GM23338 (cell line): Measurements from ENCODE around the gene RPA1. TPM values are rescaled to one million over a fixed set of nuclear protein-coding genes. Genes with fewer than 3 reads are reported as not detected.

Experiments
- ATAC-seq: fragments of 200-7000 bp; cut with Tn5 transposase; 3 replicates; pipeline ENCODE4 v1.9.1; 2020
- DNase-seq: peaks from one replicate; pipeline ENCODE4 v3.0.0-alpha.2; 2015; ENCODE audit warnings: low spot score
- H2AFZ ChIP-seq: fragments of 200-600 bp; sonication (generic); 2 replicates; pipeline ENCODE4 v1.8.0; 2016; ENCODE audit warnings: antibody characterized with exemption, mild to moderate bottlenecking, moderate library complexity
- H3F3A ChIP-seq: fragments of 200-600 bp; sonication (generic); replicated peaks from 2 replicates; pipeline ENCODE4 v1.8.0; 2017; ENCODE audit warnings: antibody characterized with exemption, mixed run types, low read depth
- H3K27ac ChIP-seq: fragments of 200-600 bp; sonication (generic); 2 replicates; pipeline ENCODE4 v1.6.1; 2016; ENCODE audit warnings: low read depth
- H3K27me3 ChIP-seq: fragments of 200-600 bp; sonication (generic); 2 replicates; pipeline ENCODE4 v1.8.0; 2016; ENCODE audit warnings: mild to moderate bottlenecking, mixed run types, moderate library complexity; ENCODE audit not compliant: insufficient read depth
- H3K36me3 ChIP-seq: fragments of 200-600 bp; sonication (generic); 2 replicates; pipeline ENCODE4 v1.8.0; 2016; ENCODE audit warnings: mild to moderate bottlenecking; ENCODE audit not compliant: insufficient read depth
- H3K4me1 ChIP-seq: fragments of 200-600 bp; sonication (generic); 2 replicates; pipeline ENCODE4 v1.8.0; 2016; ENCODE audit warnings: mild to moderate bottlenecking, moderate library complexity; ENCODE audit not compliant: insufficient read depth
- H3K4me2 ChIP-seq: fragments of 200-600 bp; sonication (generic); 2 replicates; pipeline ENCODE4 v1.7.1; 2017; ENCODE audit warnings: mixed run types
- H3K4me3 ChIP-seq: fragments of 200-600 bp; sonication (generic); 2 replicates; pipeline ENCODE4 v1.6.1; 2016; ENCODE audit warnings: mixed run types
- H3K79me2 ChIP-seq: fragments of 200-600 bp; sonication (generic); replicated peaks from 2 replicates; pipeline ENCODE4 v1.8.0; 2017; ENCODE audit warnings: mild to moderate bottlenecking; ENCODE audit not compliant: insufficient read depth
- H3K9me2 ChIP-seq: fragments of 200-600 bp; sonication (generic); 2 replicates; pipeline ENCODE4 v1.8.0; 2017; ENCODE audit not compliant: insufficient read depth
- H4K20me1 ChIP-seq: fragments of 200-600 bp; sonication (generic); replicated peaks from 2 replicates; pipeline ENCODE4 v1.8.0; 2017; ENCODE audit warnings: mild to moderate bottlenecking; ENCODE audit not compliant: insufficient read depth
- H3K27ac Mint-ChIP-seq: 2 replicates; pipeline ENCODE4 v1.8.0; 2020; ENCODE audit warnings: inconsistent platforms, mild to moderate bottlenecking, moderate library complexity, mixed read lengths
- H3K27me3 Mint-ChIP-seq: 3 replicates; pipeline ENCODE4 v1.8.0; 2022; ENCODE audit warnings: low read depth, mild to moderate bottlenecking, moderate library complexity, mixed read lengths, inconsistent platforms; ENCODE audit not compliant: insufficient read depth, poor library complexity
- H3K36me3 Mint-ChIP-seq: 3 replicates; pipeline ENCODE4 v1.8.0; 2021; ENCODE audit warnings: low read depth, mild to moderate bottlenecking, inconsistent platforms, moderate library complexity, mixed read lengths
- H3K4me1 Mint-ChIP-seq: 3 replicates; pipeline ENCODE4 v1.8.0; 2020; ENCODE audit warnings: mild to moderate bottlenecking, inconsistent platforms, mixed read lengths
- H3K4me3 Mint-ChIP-seq: 3 replicates; pipeline ENCODE4 v1.8.0; 2021; ENCODE audit warnings: moderate library complexity, mild to moderate bottlenecking, inconsistent platforms, mixed read lengths
- H3K9me3 Mint-ChIP-seq: 3 replicates; pipeline ENCODE4 v1.8.0; 2020; ENCODE audit warnings: moderate library complexity, mild to moderate bottlenecking, inconsistent platforms, mixed read lengths
- CREB1 ChIP-seq: fragments of 250-450 bp; sonication (Bioruptor Pico); IDR thresholded peaks from 2 replicates; pipeline ENCODE4 v1.5.0; 2020; ENCODE audit warnings: low read depth, mild to moderate bottlenecking, moderate library complexity
- EZH2 ChIP-seq: fragments of 200-600 bp; sonication (generic); IDR thresholded peaks from one replicate; pipeline ENCODE4 v1.8.0; 2017; ENCODE audit warnings: antibody characterized with exemption, mild to moderate bottlenecking, low read depth; ENCODE audit not compliant: unreplicated experiment
- EZH2phosphoT487 ChIP-seq: fragments of 200-600 bp; sonication (generic); IDR thresholded peaks from one replicate; pipeline ENCODE4 v1.8.1; 2018; ENCODE audit warnings: antibody characterized with exemption; ENCODE audit not compliant: unreplicated experiment
- JUNB ChIP-seq: IDR thresholded peaks from one replicate; pipeline ENCODE4 v1.6.1; 2016; ENCODE audit warnings: antibody characterized with exemption; ENCODE audit not compliant: unreplicated experiment
- NANOG ChIP-seq: IDR thresholded peaks from 2 replicates; pipeline ENCODE4 v1.6.1; 2016; ENCODE audit warnings: antibody characterized with exemption, borderline replicate concordance
- POLR2AphosphoS5 ChIP-seq: IDR thresholded peaks from 2 replicates; pipeline ENCODE4 v1.6.1; 2016; ENCODE audit warnings: antibody characterized with exemption, low read depth
- STAT1 ChIP-seq: IDR thresholded peaks from one replicate; pipeline ENCODE4 v1.6.1; 2016; ENCODE audit warnings: antibody characterized with exemption; ENCODE audit not compliant: unreplicated experiment
- ZNF114 ChIP-seq: fragments of 250-450 bp; sonication (Bioruptor Pico); IDR thresholded peaks from 2 replicates; pipeline ENCODE4 v1.5.0; 2020; ENCODE audit warnings: mild to moderate bottlenecking, moderate library complexity
- ZNF331 ChIP-seq: fragments of 250-450 bp; sonication (Bioruptor Pico); IDR thresholded peaks from 2 replicates; pipeline ENCODE4 v1.5.0; 2020; ENCODE audit warnings: low read depth, mild to moderate bottlenecking, moderate library complexity
- polyA plus RNA-seq: library from polyadenylated mRNA; unstranded; fragments of >200 nt; fragmentation: Nextera tagmentation; extraction: Ambion mirVana; gene quantifications from 2 replicates; pipeline ENCODE4 v1.2.1, GENCODE V29; 2016
- total RNA-seq: library from RNA; depleted of rRNA; stranded (reverse); fragments of >200 nt; shearing (Covaris generic); gene quantifications from 2 replicates; pipeline ENCODE4 v1.2.3, GENCODE V29; 2014
- TF ChIP-seq, protein P1 (sequence below), 2 experiments: fragments of 200-600 bp in 1 of 2; sonication (generic) in 1 of 2; conservative IDR thresholded peaks; 2 replicates each; pipeline versions ENCODE4 v1.5.1 to v1.6.1; 2016 to 2017; ENCODE audit warnings: antibody characterized with exemption in 2 of 2, low read depth in 2 of 2, mild to moderate bottlenecking in 2 of 2, moderate library complexity in 1 of 2
- TF ChIP-seq, protein P2 (sequence below): fragments of 250-450 bp; sonication (Bioruptor Pico); IDR thresholded peaks from 2 replicates; pipeline ENCODE4 v1.5.0; 2020; ENCODE audit warnings: mild to moderate bottlenecking, moderate library complexity
- TF ChIP-seq, protein P3 (sequence below): IDR thresholded peaks from 2 replicates; pipeline ENCODE4 v1.6.1; 2016; ENCODE audit warnings: antibody characterized with exemption
- TF ChIP-seq, protein P4 (sequence below): IDR thresholded peaks from one replicate; pipeline ENCODE4 v1.6.1; 2018; ENCODE audit warnings: antibody characterized with exemption; ENCODE audit not compliant: unreplicated experiment

The RPA1 gene
- total and polyA plus RNA-seq, 2 experiments from 2014 or later, result 33.7 to 52.1 TPM

DNA sequence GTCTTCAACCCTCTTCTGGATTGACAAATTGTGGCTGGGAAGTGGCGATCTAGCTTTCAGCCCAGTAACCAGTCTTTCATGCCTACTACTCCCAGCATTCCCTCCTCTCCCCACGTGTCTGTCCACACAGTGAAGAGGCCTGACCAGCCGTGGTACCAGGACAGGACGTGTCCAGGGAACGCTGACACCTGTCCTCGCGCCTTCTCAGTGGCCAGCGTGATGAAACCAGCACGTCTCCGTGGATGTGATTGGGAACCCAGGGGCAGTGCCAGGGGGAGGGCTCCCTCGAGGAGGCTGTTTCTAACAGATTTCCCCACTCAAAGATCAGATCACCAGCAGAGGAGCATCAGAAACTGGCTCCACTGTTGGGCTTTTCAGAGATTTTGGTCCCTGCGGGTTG is 69.1 kb downstream of the RPA1 start:
- Mint-ChIP-seq H3K4me3 (no peak overlapping the region), H3K27me3 (peaks cover 2% of the 10 kb centered on the region), H3K27ac (no peak overlapping the region), H3K4me1 (no peaks in the 10 kb centered on the region), H3K36me3 (peaks cover 54% of the 10 kb centered on the region), H3K9me3 (no peaks in the 10 kb centered on the region; the same call in 2 of the 3 replicates)
- DNase-seq (no peak), ATAC-seq (no peak)
- H2AFZ ChIP-seq, result no peak overlapping the region
- no peak overlapping the region for H3K27ac ChIP-seq
- H3K4me3 ChIP-seq, result no peak overlapping the region
- H3F3A ChIP-seq, result no peaks in the 10 kb centered on the region
- H3K4me1 ChIP-seq, result no peaks in the 10 kb centered on the region
- H3K27me3 ChIP-seq, result peaks cover 3% of the 10 kb centered on the region
- TF ChIP-seq, protein P1, sequence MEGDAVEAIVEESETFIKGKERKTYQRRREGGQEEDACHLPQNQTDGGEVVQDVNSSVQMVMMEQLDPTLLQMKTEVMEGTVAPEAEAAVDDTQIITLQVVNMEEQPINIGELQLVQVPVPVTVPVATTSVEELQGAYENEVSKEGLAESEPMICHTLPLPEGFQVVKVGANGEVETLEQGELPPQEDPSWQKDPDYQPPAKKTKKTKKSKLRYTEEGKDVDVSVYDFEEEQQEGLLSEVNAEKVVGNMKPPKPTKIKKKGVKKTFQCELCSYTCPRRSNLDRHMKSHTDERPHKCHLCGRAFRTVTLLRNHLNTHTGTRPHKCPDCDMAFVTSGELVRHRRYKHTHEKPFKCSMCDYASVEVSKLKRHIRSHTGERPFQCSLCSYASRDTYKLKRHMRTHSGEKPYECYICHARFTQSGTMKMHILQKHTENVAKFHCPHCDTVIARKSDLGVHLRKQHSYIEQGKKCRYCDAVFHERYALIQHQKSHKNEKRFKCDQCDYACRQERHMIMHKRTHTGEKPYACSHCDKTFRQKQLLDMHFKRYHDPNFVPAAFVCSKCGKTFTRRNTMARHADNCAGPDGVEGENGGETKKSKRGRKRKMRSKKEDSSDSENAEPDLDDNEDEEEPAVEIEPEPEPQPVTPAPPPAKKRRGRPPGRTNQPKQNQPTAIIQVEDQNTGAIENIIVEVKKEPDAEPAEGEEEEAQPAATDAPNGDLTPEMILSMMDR (conservative IDR thresholded peaks at IDR 0.05; ENCODE audit: low read depth in 2 of 2), result no peak
- TF ChIP-seq POLR2AphosphoS5 (no peak), JUNB (no peak), CREB1 (CRISPR knock-in tag) (no peak), EZH2phosphoT487 (no peak), EZH2 (no peak), ZNF114 (CRISPR knock-in tag) (no peak), ZNF331 (CRISPR knock-in tag) (no peak), NANOG (no peak), STAT1 (no peak)
- TF ChIP-seq, protein P2, sequence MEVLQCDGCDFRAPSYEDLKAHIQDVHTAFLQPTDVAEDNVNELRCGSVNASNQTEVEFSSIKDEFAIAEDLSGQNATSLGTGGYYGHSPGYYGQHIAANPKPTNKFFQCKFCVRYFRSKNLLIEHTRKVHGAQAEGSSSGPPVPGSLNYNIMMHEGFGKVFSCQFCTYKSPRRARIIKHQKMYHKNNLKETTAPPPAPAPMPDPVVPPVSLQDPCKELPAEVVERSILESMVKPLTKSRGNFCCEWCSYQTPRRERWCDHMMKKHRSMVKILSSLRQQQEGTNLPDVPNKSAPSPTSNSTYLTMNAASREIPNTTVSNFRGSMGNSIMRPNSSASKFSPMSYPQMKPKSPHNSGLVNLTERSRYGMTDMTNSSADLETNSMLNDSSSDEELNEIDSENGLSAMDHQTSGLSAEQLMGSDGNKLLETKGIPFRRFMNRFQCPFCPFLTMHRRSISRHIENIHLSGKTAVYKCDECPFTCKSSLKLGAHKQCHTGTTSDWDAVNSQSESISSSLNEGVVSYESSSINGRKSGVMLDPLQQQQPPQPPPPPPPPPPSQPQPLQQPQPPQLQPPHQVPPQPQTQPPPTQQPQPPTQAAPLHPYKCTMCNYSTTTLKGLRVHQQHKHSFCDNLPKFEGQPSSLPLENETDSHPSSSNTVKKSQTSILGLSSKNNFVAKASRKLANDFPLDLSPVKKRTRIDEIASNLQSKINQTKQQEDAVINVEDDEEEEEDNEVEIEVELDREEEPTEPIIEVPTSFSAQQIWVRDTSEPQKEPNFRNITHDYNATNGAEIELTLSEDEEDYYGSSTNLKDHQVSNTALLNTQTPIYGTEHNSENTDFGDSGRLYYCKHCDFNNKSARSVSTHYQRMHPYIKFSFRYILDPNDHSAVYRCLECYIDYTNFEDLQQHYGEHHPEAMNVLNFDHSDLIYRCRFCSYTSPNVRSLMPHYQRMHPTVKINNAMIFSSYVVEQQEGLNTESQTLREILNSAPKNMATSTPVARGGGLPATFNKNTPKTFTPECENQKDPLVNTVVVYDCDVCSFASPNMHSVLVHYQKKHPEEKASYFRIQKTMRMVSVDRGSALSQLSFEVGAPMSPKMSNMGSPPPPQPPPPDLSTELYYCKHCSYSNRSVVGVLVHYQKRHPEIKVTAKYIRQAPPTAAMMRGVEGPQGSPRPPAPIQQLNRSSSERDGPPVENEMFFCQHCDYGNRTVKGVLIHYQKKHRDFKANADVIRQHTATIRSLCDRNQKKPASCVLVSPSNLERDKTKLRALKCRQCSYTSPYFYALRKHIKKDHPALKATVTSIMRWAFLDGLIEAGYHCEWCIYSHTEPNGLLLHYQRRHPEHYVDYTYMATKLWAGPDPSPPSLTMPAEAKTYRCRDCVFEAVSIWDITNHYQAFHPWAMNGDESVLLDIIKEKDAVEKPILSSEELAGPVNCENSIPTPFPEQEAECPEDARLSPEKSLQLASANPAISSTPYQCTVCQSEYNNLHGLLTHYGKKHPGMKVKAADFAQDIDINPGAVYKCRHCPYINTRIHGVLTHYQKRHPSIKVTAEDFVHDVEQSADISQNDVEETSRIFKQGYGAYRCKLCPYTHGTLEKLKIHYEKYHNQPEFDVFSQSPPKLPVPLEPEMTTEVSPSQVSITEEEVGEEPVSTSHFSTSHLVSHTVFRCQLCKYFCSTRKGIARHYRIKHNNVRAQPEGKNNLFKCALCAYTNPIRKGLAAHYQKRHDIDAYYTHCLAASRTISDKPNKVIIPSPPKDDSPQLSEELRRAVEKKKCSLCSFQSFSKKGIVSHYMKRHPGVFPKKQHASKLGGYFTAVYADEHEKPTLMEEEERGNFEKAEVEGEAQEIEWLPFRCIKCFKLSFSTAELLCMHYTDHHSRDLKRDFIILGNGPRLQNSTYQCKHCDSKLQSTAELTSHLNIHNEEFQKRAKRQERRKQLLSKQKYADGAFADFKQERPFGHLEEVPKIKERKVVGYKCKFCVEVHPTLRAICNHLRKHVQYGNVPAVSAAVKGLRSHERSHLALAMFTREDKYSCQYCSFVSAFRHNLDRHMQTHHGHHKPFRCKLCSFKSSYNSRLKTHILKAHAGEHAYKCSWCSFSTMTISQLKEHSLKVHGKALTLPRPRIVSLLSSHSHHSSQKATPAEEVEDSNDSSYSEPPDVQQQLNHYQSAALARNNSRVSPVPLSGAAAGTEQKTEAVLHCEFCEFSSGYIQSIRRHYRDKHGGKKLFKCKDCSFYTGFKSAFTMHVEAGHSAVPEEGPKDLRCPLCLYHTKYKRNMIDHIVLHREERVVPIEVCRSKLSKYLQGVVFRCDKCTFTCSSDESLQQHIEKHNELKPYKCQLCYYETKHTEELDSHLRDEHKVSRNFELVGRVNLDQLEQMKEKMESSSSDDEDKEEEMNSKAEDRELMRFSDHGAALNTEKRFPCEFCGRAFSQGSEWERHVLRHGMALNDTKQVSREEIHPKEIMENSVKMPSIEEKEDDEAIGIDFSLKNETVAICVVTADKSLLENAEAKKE (CRISPR knock-in tag), result no peak
- TF ChIP-seq, protein P3, sequence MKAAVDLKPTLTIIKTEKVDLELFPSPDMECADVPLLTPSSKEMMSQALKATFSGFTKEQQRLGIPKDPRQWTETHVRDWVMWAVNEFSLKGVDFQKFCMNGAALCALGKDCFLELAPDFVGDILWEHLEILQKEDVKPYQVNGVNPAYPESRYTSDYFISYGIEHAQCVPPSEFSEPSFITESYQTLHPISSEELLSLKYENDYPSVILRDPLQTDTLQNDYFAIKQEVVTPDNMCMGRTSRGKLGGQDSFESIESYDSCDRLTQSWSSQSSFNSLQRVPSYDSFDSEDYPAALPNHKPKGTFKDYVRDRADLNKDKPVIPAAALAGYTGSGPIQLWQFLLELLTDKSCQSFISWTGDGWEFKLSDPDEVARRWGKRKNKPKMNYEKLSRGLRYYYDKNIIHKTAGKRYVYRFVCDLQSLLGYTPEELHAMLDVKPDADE, result no peak
- TF ChIP-seq, protein P4, sequence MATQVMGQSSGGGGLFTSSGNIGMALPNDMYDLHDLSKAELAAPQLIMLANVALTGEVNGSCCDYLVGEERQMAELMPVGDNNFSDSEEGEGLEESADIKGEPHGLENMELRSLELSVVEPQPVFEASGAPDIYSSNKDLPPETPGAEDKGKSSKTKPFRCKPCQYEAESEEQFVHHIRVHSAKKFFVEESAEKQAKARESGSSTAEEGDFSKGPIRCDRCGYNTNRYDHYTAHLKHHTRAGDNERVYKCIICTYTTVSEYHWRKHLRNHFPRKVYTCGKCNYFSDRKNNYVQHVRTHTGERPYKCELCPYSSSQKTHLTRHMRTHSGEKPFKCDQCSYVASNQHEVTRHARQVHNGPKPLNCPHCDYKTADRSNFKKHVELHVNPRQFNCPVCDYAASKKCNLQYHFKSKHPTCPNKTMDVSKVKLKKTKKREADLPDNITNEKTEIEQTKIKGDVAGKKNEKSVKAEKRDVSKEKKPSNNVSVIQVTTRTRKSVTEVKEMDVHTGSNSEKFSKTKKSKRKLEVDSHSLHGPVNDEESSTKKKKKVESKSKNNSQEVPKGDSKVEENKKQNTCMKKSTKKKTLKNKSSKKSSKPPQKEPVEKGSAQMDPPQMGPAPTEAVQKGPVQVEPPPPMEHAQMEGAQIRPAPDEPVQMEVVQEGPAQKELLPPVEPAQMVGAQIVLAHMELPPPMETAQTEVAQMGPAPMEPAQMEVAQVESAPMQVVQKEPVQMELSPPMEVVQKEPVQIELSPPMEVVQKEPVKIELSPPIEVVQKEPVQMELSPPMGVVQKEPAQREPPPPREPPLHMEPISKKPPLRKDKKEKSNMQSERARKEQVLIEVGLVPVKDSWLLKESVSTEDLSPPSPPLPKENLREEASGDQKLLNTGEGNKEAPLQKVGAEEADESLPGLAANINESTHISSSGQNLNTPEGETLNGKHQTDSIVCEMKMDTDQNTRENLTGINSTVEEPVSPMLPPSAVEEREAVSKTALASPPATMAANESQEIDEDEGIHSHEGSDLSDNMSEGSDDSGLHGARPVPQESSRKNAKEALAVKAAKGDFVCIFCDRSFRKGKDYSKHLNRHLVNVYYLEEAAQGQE, result no peak
- H3K4me2 ChIP-seq, result no peak overlapping the region
- H3K79me2 ChIP-seq, result no peaks in the 10 kb centered on the region
- H3K36me3 ChIP-seq, result no peaks in the 10 kb centered on the region
- no peaks in the 10 kb centered on the region for H3K9me2 ChIP-seq
- H4K20me1 ChIP-seq, result peaks cover 4% of the 10 kb centered on the region
